Measurements from ENCODE around the gene HCRTR1. TPM values are rescaled to one million over a fixed set of nuclear protein-coding genes. Genes with fewer than 3 reads are reported as not detected.
A peak's percentile ranks its signal among the peaks of the same experiment; 100 is the strongest.

HCRTR1 gene
- total RNA-seq, 1 donor from 2014 or later: not detected

DNA sequence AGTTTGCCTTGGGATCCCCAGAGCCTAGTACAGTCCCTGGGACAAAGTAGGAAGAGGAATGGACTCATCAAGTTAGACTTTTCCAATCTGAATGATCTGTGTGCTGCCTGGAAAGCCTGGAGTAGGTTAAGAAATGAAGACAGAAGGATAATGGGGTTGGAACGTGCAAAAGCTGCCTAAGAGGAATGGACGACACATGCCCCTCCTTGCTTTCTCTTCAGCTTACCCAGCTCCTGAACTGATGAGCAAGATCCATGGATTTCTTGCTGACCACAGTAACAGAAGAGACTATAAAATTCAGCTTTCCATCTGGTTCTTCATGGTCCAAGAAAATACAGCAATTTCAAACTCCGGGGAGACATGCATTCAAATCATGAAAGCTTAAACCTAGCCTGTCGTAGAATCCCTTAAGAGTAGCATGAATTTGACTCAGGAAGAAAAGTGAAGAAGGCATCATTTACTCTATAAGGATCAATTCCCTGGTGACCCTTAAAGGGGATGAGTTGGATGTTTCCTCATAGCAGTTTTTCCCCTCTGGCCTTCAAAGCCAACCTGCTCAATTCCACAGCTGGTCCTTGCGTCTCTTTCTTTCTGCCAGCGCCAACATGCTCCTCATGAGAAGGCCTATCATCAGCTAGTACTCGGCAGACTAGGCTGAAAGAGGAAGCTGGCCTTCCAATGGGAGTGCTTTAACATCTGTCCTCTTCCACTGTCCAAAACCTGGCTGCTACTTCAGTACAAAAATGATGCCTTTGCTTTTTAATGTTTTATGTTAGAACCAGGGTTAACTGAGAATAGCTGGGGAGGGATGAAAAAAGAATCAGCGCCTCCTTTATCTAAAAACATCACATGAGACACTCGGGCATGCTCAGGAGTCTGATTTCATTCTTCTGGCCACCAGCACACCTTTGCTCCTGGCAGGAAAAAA, 32.9 kb downstream of the HCRTR1 start:
- DNase-seq (ENCODE audit: low read depth): no peak

DNA sequence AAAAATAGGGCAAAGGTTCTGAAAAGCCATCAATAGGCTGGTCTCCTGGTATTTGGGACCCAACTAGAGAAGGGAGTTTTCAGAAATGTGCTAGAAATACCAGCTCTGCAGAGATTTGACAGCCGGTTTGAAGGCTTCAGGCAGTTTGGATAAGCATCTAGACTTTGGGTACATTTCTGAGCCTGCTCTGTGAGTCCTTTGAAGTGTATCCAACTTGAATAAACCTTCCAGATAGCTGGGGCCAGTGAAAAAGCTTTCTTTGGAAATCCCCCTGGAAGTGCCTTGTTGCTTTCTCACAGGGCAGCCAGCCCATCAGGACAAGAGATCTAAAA, 33.6 kb downstream of the HCRTR1 start:
- DNase-seq (ENCODE audit: low read depth): no peak

DNA sequence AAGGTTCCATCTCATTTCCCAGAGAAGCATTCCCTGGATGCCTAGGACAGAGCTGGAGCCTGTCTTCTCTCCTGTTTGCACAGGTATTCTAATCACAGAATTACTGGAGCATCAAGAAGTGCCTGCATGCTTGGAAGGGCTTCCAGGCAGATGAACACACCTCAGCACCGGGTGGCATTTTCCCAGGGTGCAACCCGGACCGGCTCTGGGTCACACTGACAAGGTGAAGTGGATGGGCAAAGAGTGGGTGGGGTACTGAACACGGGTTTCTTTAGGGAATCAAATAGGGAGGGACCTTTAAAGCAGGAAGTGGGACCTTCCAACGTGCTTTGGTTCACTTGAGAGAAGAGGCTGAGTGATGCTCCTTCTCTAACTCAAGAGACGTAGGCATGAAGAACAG, 34.3 kb downstream of the HCRTR1 start:
- no peak for DNase-seq (ENCODE audit: low read depth)

GRCh38 chr1:31652891-31653499, 35.5 kb downstream of the HCRTR1 start:
- no peak for DNase-seq (ENCODE audit: low read depth)

- no peak for DNase-seq (ENCODE audit: low read depth)
Measured at GRCh38 chr1:31653717-31654473, 36.4 kb downstream of the HCRTR1 start.

GRCh38 chr1:31654474-31654776, 36.9 kb downstream of the HCRTR1 start:
- DNase-seq (ENCODE audit: low read depth): no peak

GRCh38 chr1:31655104-31655503, 37.6 kb downstream of the HCRTR1 start:
- DNase-seq (ENCODE audit: low read depth): no peak

DNA sequence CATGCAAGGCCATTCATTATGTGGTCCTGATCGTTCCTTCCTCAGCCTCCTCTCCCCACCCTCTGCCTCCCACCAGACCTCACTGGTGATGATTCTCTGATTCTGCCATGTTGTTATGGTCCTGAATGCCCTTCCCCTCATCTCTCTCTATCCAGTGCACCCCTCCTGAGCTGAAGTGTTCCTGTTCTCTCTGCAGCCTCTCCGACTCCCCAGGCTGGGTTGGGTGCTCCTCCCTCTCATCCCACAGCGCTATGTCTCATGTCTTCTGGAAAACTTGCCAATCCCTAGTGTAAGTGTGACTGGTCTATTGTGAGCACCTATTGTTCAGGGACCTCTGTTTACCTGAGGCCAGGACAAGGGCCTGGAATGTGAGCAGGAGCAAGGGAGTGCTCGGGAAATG, 38.3 kb downstream of the HCRTR1 start:
- no peak for DNase-seq (ENCODE audit: low read depth)

GRCh38 chr1:31657020-31657804, 39.7 kb downstream of the HCRTR1 start:
- DNase-seq (ENCODE audit: low read depth): no peak

GRCh38 chr1:31657972-31658510, 40.6 kb downstream of the HCRTR1 start:
- DNase-seq (ENCODE audit: low read depth): no peak

DNA sequence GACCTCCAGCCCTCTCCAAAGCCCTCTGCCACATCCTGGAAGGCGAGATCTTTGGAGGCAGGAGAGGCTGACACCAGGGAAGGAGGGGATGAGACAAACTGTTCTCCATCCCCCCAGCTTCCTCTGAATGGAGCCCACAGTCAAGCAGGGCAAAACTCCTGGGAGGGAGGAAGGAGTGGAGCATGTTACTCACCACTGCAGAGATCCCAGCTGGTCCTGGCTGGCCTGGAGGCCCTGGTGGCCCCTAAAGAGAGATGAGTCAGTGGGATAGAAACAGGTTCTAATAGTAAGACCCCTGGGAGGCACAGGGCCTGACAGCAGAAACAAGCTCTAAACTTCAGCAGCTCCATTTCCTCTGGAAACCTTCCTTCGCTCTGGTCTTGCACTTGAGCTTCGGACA, 41.2 kb downstream of the HCRTR1 start:
- DNase-seq (ENCODE audit: low read depth): no peak

DNA sequence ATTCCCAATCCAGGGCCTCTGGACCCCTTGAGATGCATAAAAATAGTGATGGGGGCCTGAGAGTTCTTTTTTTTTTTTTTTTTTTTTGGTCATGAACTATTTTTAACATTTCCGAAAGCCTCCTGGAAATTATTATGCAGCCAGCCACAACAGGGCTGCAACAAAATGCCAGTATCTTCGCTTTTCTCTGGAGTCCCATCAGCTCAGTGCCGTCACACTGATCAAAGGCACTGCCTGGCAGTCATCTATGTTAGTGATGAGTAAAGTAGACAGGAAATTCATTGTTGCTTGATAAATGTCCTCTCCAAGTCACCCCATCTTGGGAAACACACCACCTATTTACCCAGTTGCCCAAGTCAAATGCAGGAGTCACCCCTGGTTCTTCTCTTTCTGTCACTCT, 42.4 kb downstream of the HCRTR1 start:
- no peak for DNase-seq (ENCODE audit: low read depth)

- no peak for DNase-seq (ENCODE audit: low read depth)
Measured at GRCh38 chr1:31660871-31661455, 43.5 kb downstream of the HCRTR1 start.

GRCh38 chr1:31661856-31662255, 44.4 kb downstream of the HCRTR1 start:
- DNase-seq (ENCODE audit: low read depth): no peak

- no peak for DNase-seq (ENCODE audit: low read depth)
Measured at GRCh38 chr1:31662463-31662862, 45.0 kb downstream of the HCRTR1 start.

DNA sequence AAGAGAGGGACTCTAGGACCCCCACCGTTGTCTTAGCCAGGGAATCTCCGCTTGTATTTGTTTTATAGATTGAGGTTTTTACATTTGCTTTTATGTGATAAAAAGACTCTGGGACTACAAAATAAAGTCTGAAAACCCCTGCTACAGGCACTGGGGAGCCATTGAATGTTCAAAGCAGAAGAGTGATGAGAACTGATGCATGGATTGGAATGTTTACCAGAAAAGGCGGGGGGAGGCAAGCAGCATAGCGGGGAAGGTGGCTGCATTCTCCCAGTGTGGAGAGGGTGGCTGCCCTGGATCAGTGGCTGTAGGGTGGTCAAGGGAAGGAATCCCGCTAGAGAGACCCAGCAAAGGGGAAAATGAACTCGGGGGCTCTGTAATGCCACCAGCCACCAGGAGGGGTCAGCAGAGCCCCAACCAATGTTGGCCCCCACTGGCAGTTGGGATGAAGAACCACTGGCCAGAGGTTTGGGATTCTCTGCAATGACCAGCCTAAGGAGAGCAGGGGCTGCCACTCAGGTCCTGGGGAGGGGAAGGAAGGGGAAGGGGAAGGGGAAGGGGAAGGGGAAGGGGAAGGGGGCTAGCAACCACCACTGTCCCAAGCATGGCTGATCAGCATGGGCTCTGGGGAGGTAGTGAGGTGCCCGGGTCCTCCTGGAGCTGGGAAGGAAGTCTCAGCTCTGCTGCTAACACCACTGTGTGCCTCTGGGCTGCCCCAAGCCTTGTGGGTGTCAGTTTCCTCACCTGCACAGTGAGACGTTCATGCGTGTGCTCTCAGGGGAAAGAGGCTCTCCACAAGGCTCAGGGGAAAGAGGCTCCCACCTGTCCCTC, 46.3 kb downstream of the HCRTR1 start:
- no peak for DNase-seq (ENCODE audit: low read depth)

DNA sequence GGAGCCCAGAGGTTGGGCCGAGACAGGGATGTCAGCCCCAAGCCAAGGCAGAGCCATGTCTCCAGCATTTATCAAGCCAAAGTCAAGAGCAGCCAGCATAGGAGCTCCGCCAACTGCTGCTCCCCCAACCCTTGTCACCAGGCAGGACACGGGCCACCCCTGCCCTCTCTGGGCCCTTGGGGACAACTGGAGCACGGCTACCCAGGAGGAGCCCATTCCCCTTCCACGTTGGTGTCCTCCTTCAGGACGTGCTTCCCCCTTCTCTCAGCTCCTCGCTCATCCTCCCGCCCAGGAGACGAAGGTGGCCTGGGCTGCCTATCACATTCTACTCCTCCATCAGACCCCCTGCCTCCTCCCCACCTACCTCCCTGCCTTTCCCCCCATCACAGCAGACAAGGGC, 47.0 kb downstream of the HCRTR1 start:
- DNase-seq (ENCODE audit: low read depth): no peak

DNA sequence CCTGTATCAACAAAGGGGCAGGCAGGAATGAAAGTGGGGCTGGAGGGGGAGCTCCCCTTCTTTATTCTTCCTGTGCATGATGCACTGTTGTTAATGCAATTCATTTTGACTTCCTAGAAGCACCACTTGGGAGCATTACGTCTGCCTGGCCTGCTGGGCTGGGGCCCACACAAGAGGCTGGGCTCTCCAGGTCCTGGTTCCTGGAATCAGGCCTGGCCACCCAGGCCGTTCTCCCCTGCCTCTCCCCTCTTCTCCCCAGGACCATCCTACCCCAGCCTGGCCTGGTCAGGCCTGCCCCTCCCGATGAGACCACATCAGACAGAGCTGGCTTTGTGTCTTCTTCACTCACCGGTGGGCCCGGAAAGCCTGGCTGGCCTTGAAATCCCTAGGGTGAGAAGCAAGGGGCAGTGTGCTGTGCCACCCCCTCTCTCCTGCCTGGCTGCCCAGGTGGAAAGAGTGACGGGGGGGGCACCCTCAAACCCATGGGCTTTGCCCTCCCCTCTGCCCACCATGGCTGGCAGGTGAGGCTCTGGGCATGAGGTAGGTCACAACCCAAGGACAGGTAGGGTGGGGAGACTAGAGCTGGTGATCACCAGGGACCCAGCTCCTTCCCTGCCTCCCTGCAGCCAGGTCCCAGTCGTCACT, 47.9 kb downstream of the HCRTR1 start:
- DNase-seq (ENCODE audit: low read depth): no peak

DNA sequence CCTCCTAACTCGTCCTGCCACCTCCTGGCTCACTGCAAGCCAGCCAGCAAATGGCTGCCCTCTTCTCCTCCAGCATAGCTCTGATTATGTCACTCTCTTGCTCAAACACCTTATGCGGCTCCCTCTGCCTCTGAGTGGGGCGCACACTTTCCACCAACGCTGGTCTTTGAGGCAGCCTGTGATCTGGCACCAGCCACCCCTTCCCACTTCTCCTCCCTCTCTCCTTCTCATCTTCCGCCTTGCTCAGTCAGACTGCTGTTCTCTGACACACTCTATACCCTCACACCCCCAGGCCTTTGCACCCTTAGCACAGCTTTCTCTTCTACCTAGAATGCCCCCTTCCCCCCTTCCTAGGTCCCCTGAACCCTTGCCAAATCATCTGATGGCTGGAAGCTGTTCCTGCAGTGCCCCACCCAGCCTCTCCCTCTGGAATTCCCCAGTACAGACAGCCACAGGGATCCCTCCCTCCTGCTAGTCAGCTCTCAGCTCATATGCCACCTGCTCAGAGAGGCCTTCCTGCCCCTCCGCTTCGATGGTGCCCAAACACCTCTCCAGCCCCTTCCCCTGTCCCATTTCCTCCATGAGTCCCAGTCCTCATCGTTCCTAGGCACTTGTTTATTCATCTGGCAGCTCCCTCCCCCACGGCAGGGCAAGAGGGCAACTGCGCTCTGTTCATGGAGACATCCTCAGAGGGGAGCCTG, 48.9 kb downstream of the HCRTR1 start:
- DNase-seq (ENCODE audit: low read depth): peak; percentile 76
